ENCODE results near the gene TRIP10. TPM values are rescaled to one million over a fixed set of nuclear protein-coding genes. Genes with fewer than 3 reads are reported as not detected.

TRIP10 gene
- total and polyA plus RNA-seq, 2 of the 8 experiments (the other 6 are each of a cell fraction or from before 2014, with no cell fraction given), result 27.8 to 69.5 TPM

DNA sequence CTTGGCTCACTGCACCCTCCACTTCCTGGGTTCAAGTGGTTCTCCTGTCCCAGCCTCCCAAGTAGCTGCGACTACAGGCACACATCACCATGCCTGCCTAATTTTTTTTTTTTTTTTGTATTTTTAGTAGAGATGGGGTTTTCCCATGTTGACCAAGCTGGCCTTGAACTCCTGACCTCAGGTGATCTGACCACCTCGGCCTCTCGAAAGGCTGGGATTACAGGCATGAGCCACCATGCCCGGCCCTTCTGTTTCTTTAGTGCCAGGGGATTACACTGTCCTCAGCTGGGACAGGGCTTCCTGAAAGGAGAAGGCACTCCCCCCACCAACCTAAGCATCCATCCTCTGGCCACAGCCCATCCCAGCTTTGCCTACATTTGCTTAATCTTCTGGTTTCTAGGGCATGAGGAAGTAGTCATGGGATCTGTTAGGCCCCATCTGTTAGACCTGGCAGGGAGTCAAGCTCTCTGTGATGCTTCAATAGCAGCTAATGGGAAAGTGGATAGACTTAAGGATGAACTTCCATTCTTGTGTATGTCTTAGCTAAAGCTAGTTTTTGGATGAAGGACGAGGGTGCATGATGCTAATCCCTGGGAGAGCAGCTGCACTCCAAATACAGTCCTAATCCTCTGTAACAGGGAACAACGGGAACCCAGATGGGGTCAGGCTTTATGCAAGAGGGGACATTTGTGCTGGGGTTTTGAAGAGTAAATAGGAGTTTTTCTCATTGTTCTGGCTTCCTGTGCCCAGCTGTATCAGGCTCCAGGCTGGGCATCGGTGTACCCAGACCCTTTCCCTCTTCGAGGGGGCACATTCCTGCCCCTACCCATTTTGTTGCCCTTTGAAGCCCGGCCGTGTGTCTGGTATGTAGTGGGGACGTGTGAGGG lies 35.6 kb downstream of the TRIP10 start (continued):
- TF ChIP-seq, protein P1, sequence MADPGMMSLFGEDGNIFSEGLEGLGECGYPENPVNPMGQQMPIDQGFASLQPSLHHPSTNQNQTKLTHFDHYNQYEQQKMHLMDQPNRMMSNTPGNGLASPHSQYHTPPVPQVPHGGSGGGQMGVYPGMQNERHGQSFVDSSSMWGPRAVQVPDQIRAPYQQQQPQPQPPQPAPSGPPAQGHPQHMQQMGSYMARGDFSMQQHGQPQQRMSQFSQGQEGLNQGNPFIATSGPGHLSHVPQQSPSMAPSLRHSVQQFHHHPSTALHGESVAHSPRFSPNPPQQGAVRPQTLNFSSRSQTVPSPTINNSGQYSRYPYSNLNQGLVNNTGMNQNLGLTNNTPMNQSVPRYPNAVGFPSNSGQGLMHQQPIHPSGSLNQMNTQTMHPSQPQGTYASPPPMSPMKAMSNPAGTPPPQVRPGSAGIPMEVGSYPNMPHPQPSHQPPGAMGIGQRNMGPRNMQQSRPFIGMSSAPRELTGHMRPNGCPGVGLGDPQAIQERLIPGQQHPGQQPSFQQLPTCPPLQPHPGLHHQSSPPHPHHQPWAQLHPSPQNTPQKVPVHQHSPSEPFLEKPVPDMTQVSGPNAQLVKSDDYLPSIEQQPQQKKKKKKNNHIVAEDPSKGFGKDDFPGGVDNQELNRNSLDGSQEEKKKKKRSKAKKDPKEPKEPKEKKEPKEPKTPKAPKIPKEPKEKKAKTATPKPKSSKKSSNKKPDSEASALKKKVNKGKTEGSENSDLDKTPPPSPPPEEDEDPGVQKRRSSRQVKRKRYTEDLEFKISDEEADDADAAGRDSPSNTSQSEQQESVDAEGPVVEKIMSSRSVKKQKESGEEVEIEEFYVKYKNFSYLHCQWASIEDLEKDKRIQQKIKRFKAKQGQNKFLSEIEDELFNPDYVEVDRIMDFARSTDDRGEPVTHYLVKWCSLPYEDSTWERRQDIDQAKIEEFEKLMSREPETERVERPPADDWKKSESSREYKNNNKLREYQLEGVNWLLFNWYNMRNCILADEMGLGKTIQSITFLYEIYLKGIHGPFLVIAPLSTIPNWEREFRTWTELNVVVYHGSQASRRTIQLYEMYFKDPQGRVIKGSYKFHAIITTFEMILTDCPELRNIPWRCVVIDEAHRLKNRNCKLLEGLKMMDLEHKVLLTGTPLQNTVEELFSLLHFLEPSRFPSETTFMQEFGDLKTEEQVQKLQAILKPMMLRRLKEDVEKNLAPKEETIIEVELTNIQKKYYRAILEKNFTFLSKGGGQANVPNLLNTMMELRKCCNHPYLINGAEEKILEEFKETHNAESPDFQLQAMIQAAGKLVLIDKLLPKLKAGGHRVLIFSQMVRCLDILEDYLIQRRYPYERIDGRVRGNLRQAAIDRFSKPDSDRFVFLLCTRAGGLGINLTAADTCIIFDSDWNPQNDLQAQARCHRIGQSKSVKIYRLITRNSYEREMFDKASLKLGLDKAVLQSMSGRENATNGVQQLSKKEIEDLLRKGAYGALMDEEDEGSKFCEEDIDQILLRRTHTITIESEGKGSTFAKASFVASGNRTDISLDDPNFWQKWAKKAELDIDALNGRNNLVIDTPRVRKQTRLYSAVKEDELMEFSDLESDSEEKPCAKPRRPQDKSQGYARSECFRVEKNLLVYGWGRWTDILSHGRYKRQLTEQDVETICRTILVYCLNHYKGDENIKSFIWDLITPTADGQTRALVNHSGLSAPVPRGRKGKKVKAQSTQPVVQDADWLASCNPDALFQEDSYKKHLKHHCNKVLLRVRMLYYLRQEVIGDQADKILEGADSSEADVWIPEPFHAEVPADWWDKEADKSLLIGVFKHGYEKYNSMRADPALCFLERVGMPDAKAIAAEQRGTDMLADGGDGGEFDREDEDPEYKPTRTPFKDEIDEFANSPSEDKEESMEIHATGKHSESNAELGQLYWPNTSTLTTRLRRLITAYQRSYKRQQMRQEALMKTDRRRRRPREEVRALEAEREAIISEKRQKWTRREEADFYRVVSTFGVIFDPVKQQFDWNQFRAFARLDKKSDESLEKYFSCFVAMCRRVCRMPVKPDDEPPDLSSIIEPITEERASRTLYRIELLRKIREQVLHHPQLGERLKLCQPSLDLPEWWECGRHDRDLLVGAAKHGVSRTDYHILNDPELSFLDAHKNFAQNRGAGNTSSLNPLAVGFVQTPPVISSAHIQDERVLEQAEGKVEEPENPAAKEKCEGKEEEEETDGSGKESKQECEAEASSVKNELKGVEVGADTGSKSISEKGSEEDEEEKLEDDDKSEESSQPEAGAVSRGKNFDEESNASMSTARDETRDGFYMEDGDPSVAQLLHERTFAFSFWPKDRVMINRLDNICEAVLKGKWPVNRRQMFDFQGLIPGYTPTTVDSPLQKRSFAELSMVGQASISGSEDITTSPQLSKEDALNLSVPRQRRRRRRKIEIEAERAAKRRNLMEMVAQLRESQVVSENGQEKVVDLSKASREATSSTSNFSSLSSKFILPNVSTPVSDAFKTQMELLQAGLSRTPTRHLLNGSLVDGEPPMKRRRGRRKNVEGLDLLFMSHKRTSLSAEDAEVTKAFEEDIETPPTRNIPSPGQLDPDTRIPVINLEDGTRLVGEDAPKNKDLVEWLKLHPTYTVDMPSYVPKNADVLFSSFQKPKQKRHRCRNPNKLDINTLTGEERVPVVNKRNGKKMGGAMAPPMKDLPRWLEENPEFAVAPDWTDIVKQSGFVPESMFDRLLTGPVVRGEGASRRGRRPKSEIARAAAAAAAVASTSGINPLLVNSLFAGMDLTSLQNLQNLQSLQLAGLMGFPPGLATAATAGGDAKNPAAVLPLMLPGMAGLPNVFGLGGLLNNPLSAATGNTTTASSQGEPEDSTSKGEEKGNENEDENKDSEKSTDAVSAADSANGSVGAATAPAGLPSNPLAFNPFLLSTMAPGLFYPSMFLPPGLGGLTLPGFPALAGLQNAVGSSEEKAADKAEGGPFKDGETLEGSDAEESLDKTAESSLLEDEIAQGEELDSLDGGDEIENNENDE (IDR thresholded peaks at IDR 0.05; ENCODE audit: insufficient replicate concordance, low read length), result no peak
- TF ChIP-seq, protein P2, sequence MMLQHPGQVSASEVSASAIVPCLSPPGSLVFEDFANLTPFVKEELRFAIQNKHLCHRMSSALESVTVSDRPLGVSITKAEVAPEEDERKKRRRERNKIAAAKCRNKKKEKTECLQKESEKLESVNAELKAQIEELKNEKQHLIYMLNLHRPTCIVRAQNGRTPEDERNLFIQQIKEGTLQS (IDR thresholded peaks at IDR 0.05; ENCODE audit: insufficient read depth, low read depth, low read length), result no peak
- no peak for TF ChIP-seq EZH2 (IDR thresholded peaks at IDR 0.05; ENCODE audit: low read depth, low read length, severe bottlenecking)
- TF ChIP-seq CBX8 (IDR thresholded peaks at IDR 0.05; ENCODE audit: borderline replicate concordance, low read depth, low read length), result no peak
- TF ChIP-seq SIRT6 (IDR thresholded peaks at IDR 0.05; ENCODE audit: low read length), result no peak
- no peak for TF ChIP-seq NANOG (IDR thresholded peaks at IDR 0.05; ENCODE audit: insufficient read depth, low read depth, low read length, poor library complexity, severe bottlenecking)
- TF ChIP-seq GABPA (IDR thresholded peaks at IDR 0.05; ENCODE audit: borderline replicate concordance, insufficient read depth, low read length), result no peak
- no peak for TF ChIP-seq SUZ12 (IDR thresholded peaks at IDR 0.05; ENCODE audit: low read length)
